Measurements from ENCODE around the gene RASSF3.
"Not testable (repeated sequence)": the region's sequence is repeated elsewhere in the genome, so short reads cannot be mapped to it uniquely, and the experiment has no call there.

RASSF3 gene

GRCh38 chr12:64688219-64688618 is 77.9 kb downstream of the RASSF3 start:
- no peak for DNase-seq (ENCODE audit: low spot score)
- no peak for TF ChIP-seq CTCF (IDR thresholded peaks at IDR 0.05; ENCODE audit: extremely low read depth, missing control alignments)

GRCh38 chr12:64688715-64689114 is 78.4 kb downstream of the RASSF3 start:
- TF ChIP-seq CTCF (IDR thresholded peaks at IDR 0.05; ENCODE audit: extremely low read depth, missing control alignments) = no peak
- DNase-seq (ENCODE audit: low spot score) = no peak

- DNase-seq (ENCODE audit: low spot score) = not testable (repeated sequence)
Measured at GRCh38 chr12:64690236-64690635, 79.9 kb downstream of the RASSF3 start.

GRCh38 chr12:64691227-64691794 is 81.0 kb downstream of the RASSF3 start:
- no peak for TF ChIP-seq CTCF (IDR thresholded peaks at IDR 0.05; ENCODE audit: extremely low read depth, missing control alignments)
- no peak for DNase-seq (ENCODE audit: low spot score)

- no peak for DNase-seq (ENCODE audit: low spot score)
- no peak for TF ChIP-seq CTCF (IDR thresholded peaks at IDR 0.05; ENCODE audit: extremely low read depth, missing control alignments)
Measured at GRCh38 chr12:64691795-64692583, 81.7 kb downstream of the RASSF3 start.

- TF ChIP-seq CTCF (IDR thresholded peaks at IDR 0.05; ENCODE audit: extremely low read depth, missing control alignments) = no peak
- DNase-seq (ENCODE audit: low spot score) = no peak
Measured at GRCh38 chr12:64694130-64695040, 84.1 kb downstream of the RASSF3 start.

GRCh38 chr12:64695550-64695949 is 85.3 kb downstream of the RASSF3 start:
- no peak for DNase-seq (ENCODE audit: low spot score)
- no peak for TF ChIP-seq CTCF (IDR thresholded peaks at IDR 0.05; ENCODE audit: extremely low read depth, missing control alignments)

Data from GM20000 (cell line).